Middle frontal gyrus (tissue), 1 donor: ENCODE data around the gene GNAQ.

ENCODE experiments used
- DNase-seq: peaks from one replicate; pipeline ENCODE4 v3.0.0-alpha.2; 2015; ENCODE audit warnings: low spot score; ENCODE audit errors: extremely low spot score

GNAQ gene

GRCh38 chr9:78003730-78004129 lies 27.9 kb downstream of the GNAQ start:
- no peak for DNase-seq

GRCh38 chr9:78001946-78002731 lies 29.5 kb downstream of the GNAQ start:
- no peak for DNase-seq

GRCh38 chr9:78000221-78000620 lies 31.4 kb downstream of the GNAQ start:
- no peak for DNase-seq

- no peak for DNase-seq
These were observed 32.4 kb downstream of the GNAQ start for GRCh38 chr9:77999231-77999631.

GRCh38 chr9:77997611-77998284 lies 33.9 kb downstream of the GNAQ start:
- DNase-seq, result no peak

GRCh38 chr9:77996696-77997095 lies 34.9 kb downstream of the GNAQ start:
- no peak for DNase-seq

- no peak for DNase-seq
These were observed 40.4 kb downstream of the GNAQ start for GRCh38 chr9:77991191-77991590.

GRCh38 chr9:77989909-77990308 lies 41.7 kb downstream of the GNAQ start:
- DNase-seq, result no peak

- no peak for DNase-seq
These were observed 42.2 kb downstream of the GNAQ start for GRCh38 chr9:77989458-77989857.

- DNase-seq, result no peak
These were observed 43.0 kb downstream of the GNAQ start for GRCh38 chr9:77988630-77989029.

- DNase-seq, result no peak
These were observed 43.6 kb downstream of the GNAQ start for GRCh38 chr9:77987880-77988525.

GRCh38 chr9:77987081-77987656 lies 44.4 kb downstream of the GNAQ start:
- DNase-seq, result no peak

GRCh38 chr9:77985996-77986395 lies 45.6 kb downstream of the GNAQ start:
- DNase-seq, result no peak

- DNase-seq, result no peak
These were observed 48.3 kb downstream of the GNAQ start for GRCh38 chr9:77983320-77983662.

GRCh38 chr9:77982581-77983319 lies 48.9 kb downstream of the GNAQ start:
- no peak for DNase-seq

GRCh38 chr9:77981907-77982306 lies 49.7 kb downstream of the GNAQ start:
- no peak for DNase-seq

- DNase-seq, result no peak
These were observed 50.3 kb downstream of the GNAQ start for GRCh38 chr9:77981332-77981731.

- peak; percentile 22 for DNase-seq
These were observed 51.0 kb downstream of the GNAQ start for GRCh38 chr9:77980622-77981021.

- no peak for DNase-seq
These were observed 53.4 kb downstream of the GNAQ start for GRCh38 chr9:77978086-77978781.

GRCh38 chr9:77977210-77977611 lies 54.4 kb downstream of the GNAQ start:
- no peak for DNase-seq

- DNase-seq, result no peak
These were observed 55.8 kb downstream of the GNAQ start for GRCh38 chr9:77975806-77976205.
